Activated CD8-positive, alpha-beta T cell treated with anti-CD3 and anti-CD28 coated beads for 36 hours (primary cell): Measurements from ENCODE around the gene TMEM244. TPM values are rescaled to one million over a fixed set of nuclear protein-coding genes. Genes with fewer than 3 reads are reported as not detected.
"Not testable (repeated sequence)": the region's sequence is repeated elsewhere in the genome, so short reads cannot be mapped to it uniquely, and the experiment has no call there.

ENCODE experiments used
- ATAC-seq: fragments of 200-7000 bp; cut with Tn5 transposase; one replicate; pipeline ENCODE4 v1.10.0; 2021; ENCODE audit warnings: mild to moderate bottlenecking, moderate library complexity
- CTCF ChIA-PET: fragments of 350-600 bp; sonication (Branson Sonifier 250); formaldehyde crosslinking; loops from one replicate; lab custom pipeline; 2021; ENCODE audit warnings: antibody characterized with exemption; lab: Charles Lee
- POLR2A ChIA-PET: fragments of 350-600 bp; sonication (Branson Sonifier 250); formaldehyde crosslinking; loops from one replicate; lab custom pipeline; 2021; ENCODE audit warnings: antibody characterized with exemption; lab: Charles Lee
- DNase-seq: peaks from one replicate; pipeline ENCODE4 v3.0.0-alpha.2; 2020
- H3K27ac Mint-ChIP-seq: one replicate; pipeline ENCODE4 v1.8.0; 2021; ENCODE audit warnings: mild to moderate bottlenecking, mixed read lengths
- H3K27me3 Mint-ChIP-seq: one replicate; pipeline ENCODE4 v1.8.0; 2021; ENCODE audit warnings: mixed read lengths
- H3K36me3 Mint-ChIP-seq: one replicate; pipeline ENCODE4 v1.8.0; 2021; ENCODE audit warnings: low read depth, mixed read lengths
- H3K4me1 Mint-ChIP-seq: one replicate; pipeline ENCODE4 v1.8.0; 2021; ENCODE audit warnings: low read depth, mixed read lengths
- H3K4me3 Mint-ChIP-seq: one replicate; pipeline ENCODE4 v1.8.0; 2021; ENCODE audit warnings: mild to moderate bottlenecking, moderate library complexity, mixed read lengths
- H3K9me3 Mint-ChIP-seq: one replicate; pipeline ENCODE4 v1.8.0; 2021; ENCODE audit warnings: mixed read lengths
- CTCF ChIP-seq: fragments of 200-600 bp; IDR thresholded peaks from one replicate; pipeline ENCODE4 v1.8.0; 2022; ENCODE audit warnings: antibody characterized with exemption, mild to moderate bottlenecking
- intact Hi-C: fragments of 100-400 bp; cut with micrococcal nuclease; formaldehyde crosslinking; loops from one replicate; pipeline ENCODE4 v1.10.0; 2022
- total RNA-seq, 2 experiments: library from RNA; stranded (reverse); gene quantifications; one replicate each; pipeline ENCODE4 v1.2.3, GENCODE V29; 2021

TMEM244 gene
- total RNA-seq, 2 experiments from 2014 or later, result 0.54 TPM; not detected in 1

GRCh38 chr6:129828229-129828628, 32.9 kb downstream of the TMEM244 start:
- H3K36me3 Mint-ChIP-seq, result no peaks in the 10 kb centered on the region
- DNase-seq, result no peak
- no peak for TF ChIP-seq CTCF
- no peak overlapping the region for H3K27ac Mint-ChIP-seq
- POLR2A ChIA-PET, result no interaction called here
- H3K27me3 Mint-ChIP-seq, result no peaks in the 10 kb centered on the region
- no peak overlapping the region for H3K4me3 Mint-ChIP-seq
- no peak for ATAC-seq
- CTCF ChIA-PET, result no interaction called here
- no peaks in the 10 kb centered on the region for H3K9me3 Mint-ChIP-seq
- intact Hi-C loops, result no loop called here
- no peaks in the 10 kb centered on the region for H3K4me1 Mint-ChIP-seq

- peak; percentile 62 for ATAC-seq
- no peaks in the 10 kb centered on the region for H3K36me3 Mint-ChIP-seq
- no peak overlapping the region for H3K27ac Mint-ChIP-seq
Measured at GRCh38 chr6:129818251-129818650, 42.9 kb downstream of the TMEM244 start.

GRCh38 chr6:129817821-129818220, 43.3 kb downstream of the TMEM244 start:
- no peak for TF ChIP-seq CTCF
- peaks cover 7% of the 10 kb centered on the region for H3K4me1 Mint-ChIP-seq
- H3K27ac Mint-ChIP-seq, result no peak overlapping the region
- ChIA-PET CTCF (no interaction called here), POLR2A (no interaction called here)
- H3K36me3 Mint-ChIP-seq, result no peaks in the 10 kb centered on the region
- no peak overlapping the region for H3K4me3 Mint-ChIP-seq
- intact Hi-C loops, result no loop called here
- DNase-seq (no peak), ATAC-seq (peak; percentile 24)
- H3K9me3 Mint-ChIP-seq, result no peaks in the 10 kb centered on the region
- peaks cover 6% of the 10 kb centered on the region for H3K27me3 Mint-ChIP-seq

More at GRCh38 chr6:129818251-129818650, 42.9 kb downstream of the TMEM244 start:
- POLR2A ChIA-PET, result no interaction called here
- TF ChIP-seq CTCF, result no peak
- CTCF ChIA-PET, result no interaction called here
- H3K4me3 Mint-ChIP-seq, result no peak overlapping the region
- peaks cover 7% of the 10 kb centered on the region for H3K4me1 Mint-ChIP-seq
- intact Hi-C loops, result no loop called here
- no peak for DNase-seq
- peaks cover 4% of the 10 kb centered on the region for H3K27me3 Mint-ChIP-seq
- H3K9me3 Mint-ChIP-seq, result no peaks in the 10 kb centered on the region

- peaks cover 6% of the 10 kb centered on the region for H3K27me3 Mint-ChIP-seq
- TF ChIP-seq CTCF, result no peak
- no peak for DNase-seq
- no peak overlapping the region for H3K27ac Mint-ChIP-seq
- intact Hi-C loops, result no loop called here
- no peaks in the 10 kb centered on the region for H3K9me3 Mint-ChIP-seq
- CTCF ChIA-PET, result no interaction called here
- ATAC-seq, result peak; percentile 17
- peaks cover 7% of the 10 kb centered on the region for H3K4me1 Mint-ChIP-seq
- H3K36me3 Mint-ChIP-seq, result no peaks in the 10 kb centered on the region
- POLR2A ChIA-PET, result no interaction called here
- H3K4me3 Mint-ChIP-seq, result no peak overlapping the region
Measured at GRCh38 chr6:129817332-129817731, 43.8 kb downstream of the TMEM244 start.

- Mint-ChIP-seq H3K27me3 (peaks cover 5% of the 10 kb centered on the region), H3K4me3 (no peak overlapping the region), H3K36me3 (no peaks in the 10 kb centered on the region), H3K9me3 (no peaks in the 10 kb centered on the region), H3K27ac (no peak overlapping the region), H3K4me1 (peaks cover under 1% of the 10 kb centered on the region)
- CTCF ChIA-PET, result interaction anchor here (0.6 kb wide), 1 partner anchor 313 kb away, joined by 3 read pairs; no protein-coding TSS in a partner anchor
- TF ChIP-seq CTCF, result no peak
- DNase-seq, result no peak
- no peak for ATAC-seq
- POLR2A ChIA-PET, result no interaction called here
- intact Hi-C loops, result no loop called here
Measured at GRCh38 chr6:129812145-129812777, 48.9 kb downstream of the TMEM244 start.

- POLR2A ChIA-PET, H3K36me3 Mint-ChIP-seq, DNase-seq, H3K9me3 Mint-ChIP-seq, CTCF ChIA-PET, intact Hi-C loops, H3K4me3 Mint-ChIP-seq, H3K27ac Mint-ChIP-seq, H3K4me1 Mint-ChIP-seq, H3K27me3 Mint-ChIP-seq, ATAC-seq: not testable (repeated sequence)
Measured at GRCh38 chr6:129807141-129807540, 54.0 kb downstream of the TMEM244 start.

- DNase-seq, intact Hi-C loops, ATAC-seq, H3K27ac Mint-ChIP-seq, H3K4me1 Mint-ChIP-seq, H3K9me3 Mint-ChIP-seq, H3K36me3 Mint-ChIP-seq, CTCF ChIA-PET, POLR2A ChIA-PET, H3K27me3 Mint-ChIP-seq, H3K4me3 Mint-ChIP-seq: not testable (repeated sequence)
Measured at GRCh38 chr6:129802920-129803319, 58.2 kb downstream of the TMEM244 start.
